ENCODE data around the gene AQR. TPM values are rescaled to one million over a fixed set of nuclear protein-coding genes. Genes with fewer than 3 reads are reported as not detected.

Gene AQR
- total and polyA plus RNA-seq, 10 of the 15 experiments (the other 5 are each of a cell fraction or from before 2014, with no cell fraction given), result 18.2 to 53.5 (median 32.6) TPM

DNA sequence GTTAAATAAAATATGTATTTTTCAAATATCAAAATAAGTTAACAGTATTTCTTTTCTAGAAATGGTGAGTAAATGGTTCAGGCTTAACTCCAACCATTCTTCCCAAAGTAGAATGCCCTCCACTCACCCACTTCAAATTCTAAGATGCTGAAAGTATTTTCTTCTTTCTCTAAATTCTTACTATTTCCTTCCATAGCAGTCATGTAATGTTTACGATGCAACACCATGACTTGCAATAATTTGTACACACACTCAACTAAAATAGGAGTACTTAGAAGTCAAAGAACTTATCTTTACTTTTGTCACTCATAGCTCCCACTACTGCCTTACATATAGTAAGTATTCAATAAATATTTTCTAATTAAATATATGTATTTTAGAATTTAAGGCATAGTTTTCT is 65.0 kb downstream of the AQR start:
- Histone ChIP-seq H3K36me3 (ENCODE audit: control insufficient read depth in 2 of 2, insufficient read depth in 2 of 2, low read length in 1 of 2) (peaks cover 0 to 13% of the 10 kb centered on the region in 2 experiments), H3K79me2 (ENCODE audit: control insufficient read depth, insufficient read depth, low read length) (no peaks in the 10 kb centered on the region), H2AFZ (ENCODE audit: control insufficient read depth, low read depth, low read length) (no peak overlapping the region), H3K27ac (ENCODE audit: control insufficient read depth, insufficient read depth) (no peak overlapping the region), H4K20me1 (ENCODE audit: control insufficient read depth, insufficient read depth) (no peaks in the 10 kb centered on the region), H3K4me1 (ENCODE audit: control insufficient read depth, insufficient read depth, low read length) (no peaks in the 10 kb centered on the region), H3K27me3 (replicated peaks in 1 of 2; ENCODE audit: control insufficient read depth in 2 of 2, insufficient read depth in 2 of 2, low read length in 1 of 2) (no peaks in the 10 kb centered on the region), H3K9ac (ENCODE audit: control insufficient read depth, insufficient read depth, low read length) (no peak overlapping the region), H3K4me2 (ENCODE audit: control insufficient read depth, insufficient read depth) (no peak overlapping the region), H3K9me3 (replicated peaks; ENCODE audit: control insufficient read depth, insufficient read depth, low read length) (no peaks in the 10 kb centered on the region), H3K4me3 (no peak overlapping the region)
- 100% methylated on average over 1 of the region's 1 CpG for WGBS (ENCODE audit: insufficient coverage, insufficient replicate concordance, low lambda C conversion rate, missing lambda C conversion rate)
- no peak for ATAC-seq
- no TSS peak for BruUV-seq (replicated peaks)
- SMC1A ChIA-PET (ENCODE audit: uncharacterized antibody, unreplicated experiment), result no interaction called here
- TF ChIP-seq E4F1 (IDR thresholded peaks at IDR 0.05; ENCODE audit: borderline replicate concordance, partially characterized antibody), result no peak
- TF ChIP-seq RAD51 (IDR thresholded peaks at IDR 0.05), result no peak
- no peak for TF ChIP-seq MTA3 (IDR thresholded peaks at IDR 0.05; ENCODE audit: borderline replicate concordance, low read length)
- no peak for TF ChIP-seq ZNF622 (IDR thresholded peaks at IDR 0.05)
- TF ChIP-seq ZNF274 (IDR thresholded peaks at IDR 0.05; ENCODE audit: insufficient read depth, insufficient read length), result no peak
- TF ChIP-seq NR2C2 (IDR thresholded peaks at IDR 0.05; ENCODE audit: borderline replicate concordance, control insufficient read depth, insufficient read length, low read depth), result no peak
- no peak for TF ChIP-seq IRF5 (IDR thresholded peaks at IDR 0.05; ENCODE audit: borderline replicate concordance)
- no peak for TF ChIP-seq CTCF (IDR thresholded peaks at IDR 0.05 in 2 of 3, conservative IDR thresholded peaks at IDR 0.05 in 1 of 3; ENCODE audit: control insufficient read depth in 2 of 3, extremely low read depth in 1 of 3, insufficient read depth in 1 of 3, low read depth in 3 of 3, low read length in 3 of 3)
- no peak for TF ChIP-seq FOS (IDR thresholded peaks at IDR 0.05; ENCODE audit: borderline replicate concordance, extremely low read depth, insufficient read length)
- TF ChIP-seq CBFB (IDR thresholded peaks at IDR 0.05; ENCODE audit: low read depth), result no peak
- no peak for TF ChIP-seq PML (IDR thresholded peaks at IDR 0.05; ENCODE audit: low read length)
- no peak for TF ChIP-seq ATF2 (IDR thresholded peaks at IDR 0.05; ENCODE audit: low read length)
- no peak for TF ChIP-seq WRNIP1 (IDR thresholded peaks at IDR 0.05; ENCODE audit: borderline replicate concordance, low read depth, low read length)
- no peak for TF ChIP-seq IKZF1 (conservative IDR thresholded peaks at IDR 0.05)
- no peak for TF ChIP-seq BACH1 (IDR thresholded peaks at IDR 0.05; ENCODE audit: borderline replicate concordance)
- no peak for TF ChIP-seq NR2C1 (IDR thresholded peaks at IDR 0.05)
- no peak for TF ChIP-seq SMAD5 (IDR thresholded peaks at IDR 0.05; ENCODE audit: low read depth)
- no peak for TF ChIP-seq ZNF217 (IDR thresholded peaks at IDR 0.05)
- FAIRE-seq, result no peak
- POLR2A ChIA-PET, result no interaction called here
- RAD21 ChIA-PET (ENCODE audit: unreplicated experiment), result no interaction called here
- no peak for DNase-seq (ENCODE audit: low read depth, low spot score)
- CTCF ChIA-PET, result no interaction called here
- in situ Hi-C loops (cut with MboI), result loop anchor here (25.0 kb wide), 1 partner anchor 292 kb away; no protein-coding TSS in a partner anchor
- intact Hi-C loops (cut with micrococcal nuclease; ENCODE audit: unreplicated experiment), result no loop called here

Data from GM12878 (cell line).